Measurements from ENCODE around the gene C2orf74.

GRCh38 chr2:61193670-61194561 is 31.9 kb downstream of the C2orf74 start:
- TF ChIP-seq, protein P1, sequence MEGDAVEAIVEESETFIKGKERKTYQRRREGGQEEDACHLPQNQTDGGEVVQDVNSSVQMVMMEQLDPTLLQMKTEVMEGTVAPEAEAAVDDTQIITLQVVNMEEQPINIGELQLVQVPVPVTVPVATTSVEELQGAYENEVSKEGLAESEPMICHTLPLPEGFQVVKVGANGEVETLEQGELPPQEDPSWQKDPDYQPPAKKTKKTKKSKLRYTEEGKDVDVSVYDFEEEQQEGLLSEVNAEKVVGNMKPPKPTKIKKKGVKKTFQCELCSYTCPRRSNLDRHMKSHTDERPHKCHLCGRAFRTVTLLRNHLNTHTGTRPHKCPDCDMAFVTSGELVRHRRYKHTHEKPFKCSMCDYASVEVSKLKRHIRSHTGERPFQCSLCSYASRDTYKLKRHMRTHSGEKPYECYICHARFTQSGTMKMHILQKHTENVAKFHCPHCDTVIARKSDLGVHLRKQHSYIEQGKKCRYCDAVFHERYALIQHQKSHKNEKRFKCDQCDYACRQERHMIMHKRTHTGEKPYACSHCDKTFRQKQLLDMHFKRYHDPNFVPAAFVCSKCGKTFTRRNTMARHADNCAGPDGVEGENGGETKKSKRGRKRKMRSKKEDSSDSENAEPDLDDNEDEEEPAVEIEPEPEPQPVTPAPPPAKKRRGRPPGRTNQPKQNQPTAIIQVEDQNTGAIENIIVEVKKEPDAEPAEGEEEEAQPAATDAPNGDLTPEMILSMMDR (IDR thresholded peaks at IDR 0.05; ENCODE audit: low read depth, low read length), result no peak
- no peak for TF ChIP-seq EZH2phosphoT487 (IDR thresholded peaks at IDR 0.05; ENCODE audit: low read depth)

Data from OCI-LY3 (cell line).